NCI-H82 (cell line): ENCODE data around the gene TMEM208.

Experiments
- DNase-seq: peaks from one replicate; lab custom pipeline; 2025; lab: John Stamatoyannopoulos, UW

The TMEM208 gene

GRCh38 chr16:67209565-67209964, 17.4 kb upstream of the TMEM208 start:
- no peak for DNase-seq

- no peak for DNase-seq
These were observed 16.6 kb upstream of the TMEM208 start for GRCh38 chr16:67210069-67210937.

- DNase-seq = no peak
These were observed 15.3 kb upstream of the TMEM208 start for GRCh38 chr16:67211674-67212073.

GRCh38 chr16:67212766-67213165, 14.2 kb upstream of the TMEM208 start:
- no peak for DNase-seq

- no peak for DNase-seq
These were observed 13.5 kb upstream of the TMEM208 start for GRCh38 chr16:67213197-67214019.

- no peak for DNase-seq
These were observed 11.2 kb upstream of the TMEM208 start for GRCh38 chr16:67215706-67216105.

GRCh38 chr16:67216612-67217490, 10.1 kb upstream of the TMEM208 start:
- no peak for DNase-seq

- DNase-seq = no peak
These were observed 2.9 kb upstream of the TMEM208 start for GRCh38 chr16:67223992-67224391.

- DNase-seq = no peak
These were observed 581 bp upstream of the TMEM208 start for GRCh38 chr16:67226295-67226803.

GRCh38 chr16:67227567-67227921, 614 bp downstream of the TMEM208 start:
- DNase-seq = no peak

- DNase-seq = no peak
These were observed 1.3 kb downstream of the TMEM208 start for GRCh38 chr16:67228034-67228785.

- DNase-seq = no peak
These were observed 2.0 kb downstream of the TMEM208 start for GRCh38 chr16:67228905-67229304.

- DNase-seq = no peak
These were observed 3.2 kb downstream of the TMEM208 start for GRCh38 chr16:67229906-67230808.

- no peak for DNase-seq
These were observed 4.1 kb downstream of the TMEM208 start for GRCh38 chr16:67230809-67231660.

GRCh38 chr16:67233596-67233995, 6.7 kb downstream of the TMEM208 start:
- no peak for DNase-seq

- no peak for DNase-seq
These were observed 7.3 kb downstream of the TMEM208 start for GRCh38 chr16:67234180-67234597.

- no peak for DNase-seq
These were observed 9.1 kb downstream of the TMEM208 start for GRCh38 chr16:67235816-67236562.
